A549 treated with Hydrocortisone at 1 μM for 4 hours (cell line): ENCODE measurements around the gene FBXO30. TPM values are rescaled to one million over a fixed set of nuclear protein-coding genes. Genes with fewer than 3 reads are reported as not detected.

ENCODE experiments used
- total RNA-seq: library from RNA; stranded (reverse); fragments of 200-300 nt; extraction: Qiagen RNA extraction; gene quantifications from 5 replicates; pipeline ENCODE4 v1.2.3, GENCODE V29; 2022

The FBXO30 gene
- total RNA-seq, result 3.7 to 6.2 TPM (median 4.6 TPM) in 5 replicates

GRCh38 chr6:145814501-145815308, at the start of gene FBXO30:
Gene FBXO30, minus strand, starts transcription at chr6:145814795. Its CDS starts 8,390 bp downstream, at chr6:145806405.

Other genes starting within 250 kb of the FBXO30 start
- 2.5 to 3.2 TPM (median 2.9 TPM) in 5 replicates for gene EPM2A, start 79.3 kb downstream of the FBXO30 start, total RNA-seq
- gene SHPRH, start 149.6 kb upstream of the FBXO30 start, total RNA-seq, result 2.1 to 4.3 TPM (median 3.3 TPM) in 5 replicates
- gene GRM1, start 214.3 kb upstream of the FBXO30 start, total RNA-seq, result 0.02 to 0.05 TPM (median 0.02 TPM) in 3 of 5 replicates, not detected in the others